ENCODE results near the gene IGF1R.
A peak's percentile ranks its signal among the peaks of the same experiment; 100 is the strongest.

IGF1R gene

GRCh38 chr15:98779463-98780071 lies 131.2 kb downstream of the IGF1R start:
- peak; percentile 74 for DNase-seq

- no peak for DNase-seq
Observed at GRCh38 chr15:98781838-98782237, 133.5 kb downstream of the IGF1R start.

DNA sequence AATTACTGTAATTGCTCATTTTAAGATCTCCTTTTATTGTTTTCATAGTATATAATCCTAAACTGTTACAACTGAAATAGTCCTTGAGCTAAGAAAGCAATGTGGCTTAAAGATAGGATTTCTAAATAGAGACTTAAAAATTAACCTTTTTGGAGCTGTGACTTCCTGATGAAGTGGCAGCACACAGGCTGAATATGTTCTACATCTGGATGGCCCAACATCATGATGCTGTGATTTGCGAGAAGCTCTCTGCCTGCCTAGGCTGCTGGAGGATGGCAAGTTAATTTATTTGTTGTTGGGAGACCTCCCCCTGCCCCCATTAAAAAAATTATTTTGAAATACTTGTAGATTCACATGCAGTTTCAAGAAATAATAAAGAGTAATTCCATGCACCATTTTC lies 134.5 kb downstream of the IGF1R start:
- no peak for DNase-seq

DNA sequence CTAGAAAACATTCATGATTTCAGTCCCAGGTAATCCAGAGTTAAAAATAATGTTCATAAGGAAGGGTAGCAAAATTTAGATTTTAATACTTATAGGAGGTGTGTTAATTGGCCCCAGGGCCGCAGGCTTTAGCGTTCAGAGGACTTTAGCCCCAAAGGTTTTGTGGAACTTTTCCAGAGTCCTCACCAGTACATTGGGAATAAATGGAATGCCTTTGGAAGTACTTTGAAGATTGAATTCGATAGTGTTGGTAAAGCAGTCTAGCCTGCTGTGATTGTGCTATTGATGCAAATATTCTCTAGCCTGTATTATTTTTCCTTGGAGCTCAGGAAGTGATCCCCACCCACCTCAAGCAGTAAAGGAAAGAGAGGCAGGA lies 137.1 kb downstream of the IGF1R start:
- no peak for DNase-seq

GRCh38 chr15:98785807-98786621 lies 137.7 kb downstream of the IGF1R start:
- peak; percentile 89 for DNase-seq

DNA sequence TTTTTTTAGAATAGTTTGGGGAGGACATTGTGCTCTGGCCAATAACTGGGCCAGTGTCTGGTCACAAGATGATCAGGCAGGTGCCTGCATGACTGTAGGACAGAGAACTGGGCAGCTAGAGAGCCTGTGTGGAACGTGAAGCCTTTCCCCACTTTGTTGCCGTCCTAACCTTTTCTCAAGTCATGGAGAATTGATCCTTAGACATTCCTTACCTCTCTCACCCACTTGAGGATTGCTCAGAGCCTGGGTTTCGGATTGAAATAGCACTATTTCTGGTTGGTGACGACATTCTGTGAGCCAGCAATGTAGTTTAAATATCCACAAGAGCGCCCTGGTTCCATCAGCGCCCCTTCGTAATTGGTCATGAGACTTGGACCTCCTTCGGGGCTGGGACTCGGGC lies 138.4 kb downstream of the IGF1R start:
- DNase-seq: no peak

GRCh38 chr15:98787194-98787593 lies 138.9 kb downstream of the IGF1R start:
- DNase-seq: no peak

DNA sequence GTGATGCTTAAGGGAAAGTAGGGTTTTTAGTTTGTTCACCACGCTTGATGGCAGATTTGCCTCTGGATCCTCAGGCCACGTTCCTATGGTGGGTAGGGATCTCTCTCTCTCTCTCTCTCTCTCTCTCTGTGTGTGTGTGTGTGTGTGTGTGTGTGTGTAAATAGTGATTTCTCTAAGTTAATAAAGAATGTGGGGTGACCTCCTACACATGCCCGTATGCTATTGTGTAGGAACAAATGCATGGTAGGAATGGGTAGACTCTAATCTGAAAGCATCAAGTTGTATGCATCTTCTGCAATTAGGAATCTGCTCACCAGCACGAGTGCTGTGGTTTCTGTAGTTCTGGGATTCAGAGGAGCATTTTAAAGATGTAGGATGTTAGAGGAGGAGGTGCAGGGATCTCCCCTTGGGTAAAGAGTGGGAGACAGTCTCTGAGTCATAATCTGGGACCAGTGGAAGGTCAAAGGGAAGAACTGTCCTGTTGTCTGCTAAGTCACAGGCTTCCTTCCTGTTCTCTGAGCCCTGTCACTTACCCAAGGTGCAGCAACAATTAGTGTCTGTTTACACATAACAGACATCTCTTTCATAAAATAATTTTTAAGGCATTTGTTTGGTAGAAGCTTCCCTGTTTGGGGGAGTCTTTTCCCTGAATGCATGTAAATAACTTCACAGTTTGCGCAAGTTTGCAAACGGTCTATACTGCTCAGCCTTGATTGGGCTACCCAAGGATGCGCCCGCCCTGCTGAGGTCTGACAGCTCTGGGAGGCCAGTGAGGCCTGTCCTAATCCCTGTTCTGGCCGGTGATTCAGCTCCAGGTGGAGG lies 139.8 kb downstream of the IGF1R start:
- DNase-seq: no peak

- no peak for DNase-seq
Observed at GRCh38 chr15:98789020-98789419, 140.7 kb downstream of the IGF1R start.

DNA sequence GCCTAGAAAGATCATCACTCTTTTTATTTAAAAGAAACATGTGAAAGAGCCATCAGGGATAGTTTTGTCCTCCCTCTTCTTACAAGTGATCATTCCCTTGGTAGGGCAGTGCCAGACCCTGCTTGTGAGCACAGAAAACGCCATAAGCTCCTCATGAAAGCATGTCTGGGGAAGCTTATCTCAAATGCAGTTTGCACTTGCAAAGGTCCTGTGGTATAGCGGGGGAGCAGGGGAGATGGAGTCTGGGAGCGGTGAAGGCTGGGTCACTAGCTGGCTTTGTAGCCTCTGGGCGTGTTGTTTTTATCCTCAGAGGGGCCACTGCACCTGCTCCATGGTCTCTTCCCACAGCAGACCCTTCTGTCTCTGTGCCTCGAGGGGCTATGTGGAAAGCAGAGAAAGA lies 141.9 kb downstream of the IGF1R start:
- DNase-seq: no peak

DNA sequence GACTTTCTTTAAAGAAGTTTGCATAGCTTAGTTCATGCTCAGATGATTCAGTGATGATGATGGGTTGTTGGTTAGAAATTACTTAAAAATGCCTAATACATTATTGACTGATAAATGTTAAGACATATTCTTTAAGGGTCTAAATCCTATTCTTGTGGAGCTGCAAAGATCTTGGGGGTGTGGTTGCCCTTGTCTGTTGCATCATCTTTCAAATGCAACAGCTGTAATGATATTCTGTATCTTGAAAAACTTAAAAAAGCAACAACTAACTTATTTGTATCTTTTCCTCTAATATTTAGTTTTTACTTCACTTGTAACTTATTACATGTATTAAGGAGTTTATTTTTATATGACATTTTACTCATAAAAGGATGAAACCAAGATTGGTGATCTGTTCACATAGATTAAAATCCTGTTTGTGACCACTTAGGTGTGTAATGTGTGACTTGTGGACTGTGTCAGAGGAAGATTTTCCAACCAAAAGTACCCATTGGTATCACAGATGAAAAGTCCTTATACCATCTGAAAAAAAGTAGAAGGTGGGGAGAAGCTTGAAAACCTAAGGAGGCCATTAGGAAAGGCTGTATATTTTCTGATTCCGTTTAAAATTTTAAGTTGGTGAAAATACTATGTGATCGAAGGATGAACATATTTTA lies 142.8 kb downstream of the IGF1R start:
- no peak for DNase-seq

GRCh38 chr15:98792117-98792516 lies 143.8 kb downstream of the IGF1R start:
- DNase-seq: no peak

GRCh38 chr15:98794211-98794610 lies 145.9 kb downstream of the IGF1R start:
- no peak for DNase-seq

- DNase-seq: no peak
Observed at GRCh38 chr15:98794748-98795147, 146.4 kb downstream of the IGF1R start.

DNA sequence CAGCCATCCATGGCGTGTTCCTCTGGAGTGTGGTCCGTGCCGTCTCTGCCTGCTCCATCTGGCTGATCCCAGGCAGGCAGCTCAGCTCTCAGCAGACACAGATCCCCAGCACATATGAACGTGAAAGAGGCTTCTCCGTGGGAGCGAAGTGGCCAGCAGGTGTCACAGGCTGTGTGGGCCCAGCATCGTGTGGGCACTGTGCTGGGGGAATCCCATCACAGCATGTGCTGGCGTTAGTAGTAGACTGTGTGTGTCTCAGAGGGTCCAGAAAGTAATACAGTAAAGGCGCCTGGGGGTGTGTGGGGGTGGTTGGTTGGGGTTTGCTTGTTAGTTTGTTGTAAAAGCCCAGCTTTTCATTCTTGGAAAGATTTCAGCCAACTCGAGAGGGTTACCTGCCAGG lies 147.6 kb downstream of the IGF1R start:
- DNase-seq: no peak

DNA sequence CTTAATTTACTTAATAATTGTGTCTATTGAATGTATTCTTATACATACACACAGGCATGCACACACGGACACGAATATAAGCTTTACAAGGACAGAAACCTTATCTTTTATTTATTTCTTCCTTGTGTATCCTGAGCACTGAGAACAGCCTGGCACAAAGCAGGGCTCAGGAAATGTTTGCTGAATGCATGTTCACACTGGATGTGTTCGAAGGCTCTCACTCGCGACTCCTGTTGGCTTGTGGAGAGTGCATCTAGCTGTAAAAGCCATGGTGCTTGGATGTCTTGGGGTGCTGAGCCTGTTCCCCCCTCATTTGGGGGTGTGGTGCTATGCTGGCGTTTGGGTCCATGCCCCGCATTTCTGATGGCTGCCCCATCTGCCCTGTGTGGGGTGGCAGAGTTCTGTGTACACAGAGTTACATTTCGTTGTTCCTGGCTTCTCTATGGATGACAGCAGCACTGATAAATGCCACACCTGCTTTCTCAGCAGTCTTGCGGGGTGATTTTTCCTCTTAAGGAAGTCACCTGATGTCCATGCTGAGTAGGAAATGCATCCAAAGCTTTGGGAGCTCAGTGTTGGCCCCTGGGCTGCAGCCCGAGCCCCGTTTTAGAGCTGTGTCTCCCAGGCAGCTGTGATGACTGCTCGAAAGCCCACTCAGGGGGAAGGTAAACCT lies 148.5 kb downstream of the IGF1R start:
- DNase-seq: no peak

- no peak for DNase-seq
Observed at GRCh38 chr15:98798375-98798893, 150.1 kb downstream of the IGF1R start.

GRCh38 chr15:98799461-98800390 lies 151.4 kb downstream of the IGF1R start:
- DNase-seq: peak; percentile 53

GRCh38 chr15:98800437-98801233 lies 152.3 kb downstream of the IGF1R start:
- peak; percentile 90 for DNase-seq

GRCh38 chr15:98801234-98801561 lies 152.9 kb downstream of the IGF1R start:
- DNase-seq: peak; percentile 89

DNA sequence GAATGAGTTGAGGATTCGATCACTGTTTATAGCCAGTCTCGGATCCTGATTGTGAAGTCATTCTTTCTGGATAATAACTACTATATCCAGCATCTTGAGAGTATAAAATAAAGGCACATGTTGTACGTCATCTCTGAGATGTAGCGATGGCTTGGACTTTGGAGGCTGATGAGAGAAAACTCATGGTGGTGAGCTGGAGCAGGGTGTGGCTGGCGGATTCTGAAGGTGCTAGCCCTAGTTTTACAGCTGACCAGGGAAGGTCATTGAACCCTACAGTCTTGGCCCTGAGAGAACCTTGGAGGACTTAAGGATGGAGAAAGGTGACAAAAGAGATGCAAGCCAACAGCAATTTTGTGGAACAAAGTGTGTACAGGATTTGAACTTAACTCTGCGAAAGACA lies 153.8 kb downstream of the IGF1R start:
- no peak for DNase-seq
